H1 (cell line): Measurements from ENCODE around the gene ZBTB38. TPM values are rescaled to one million over a fixed set of nuclear protein-coding genes. Genes with fewer than 3 reads are reported as not detected.
A peak's percentile ranks its signal among the peaks of the same experiment; 100 is the strongest.

Experiments used
- CTCF ChIA-PET: fragments of 300-600 bp; sonication (Branson Sonifier 250); formaldehyde crosslinking; loops from one replicate; lab custom pipeline; 2021; ENCODE audit not compliant: partially characterized antibody; lab: Charles Lee
- POLR2A ChIA-PET: fragments of 300-600 bp; sonication (Branson Sonifier 250); formaldehyde crosslinking; loops from one replicate; lab custom pipeline; 2021; ENCODE audit warnings: inconsistent platforms; ENCODE audit not compliant: partially characterized antibody; lab: Charles Lee
- DNase-seq, 2 experiments: peaks; one replicate each; pipeline versions ENCODE4 v3.0.0 to v3.0.0-alpha.2; 2010 to 2022; ENCODE audit warnings: low spot score in 2 of 2, low read depth in 1 of 2, mixed read lengths in 1 of 2
- FAIRE-seq: peaks from 2 replicates; lab custom pipeline; 2011; peaks lifted over from hg19 to GRCh38; lab: Jason Lieb, UNC
- H2AFZ ChIP-seq: 2 replicates; pipeline ENCODE4 v1.8.1; 2012; ENCODE audit warnings: low read length, inconsistent platforms
- H2AK5ac ChIP-seq: 2 replicates; pipeline ENCODE4 v1.6.1; 2013; ENCODE audit warnings: low read depth, low read length
- H2BK120ac ChIP-seq: replicated peaks from 2 replicates; pipeline ENCODE3; 2013; ENCODE audit warnings: low read depth, low read length, inconsistent platforms
- H2BK12ac ChIP-seq: 2 replicates; pipeline ENCODE4 v1.6.1; 2013; ENCODE audit warnings: low read depth, low read length
- H2BK15ac ChIP-seq: 2 replicates; pipeline ENCODE4 v1.6.1; 2013; ENCODE audit warnings: low read length
- H2BK20ac ChIP-seq: 2 replicates; pipeline ENCODE4 v1.6.1; 2013; ENCODE audit warnings: low read length
- H2BK5ac ChIP-seq: 2 replicates; pipeline ENCODE4 v1.6.1; 2013; ENCODE audit warnings: low read depth, low read length
- H3K14ac ChIP-seq: 2 replicates; pipeline ENCODE4 v1.6.1; 2013; ENCODE audit warnings: inconsistent platforms; ENCODE audit not compliant: insufficient read length
- H3K18ac ChIP-seq: 2 replicates; pipeline ENCODE4 v1.6.1; 2013; ENCODE audit warnings: low read length; ENCODE audit errors: extremely low read depth
- H3K23ac ChIP-seq: 2 replicates; pipeline ENCODE4 v1.6.1; 2013; ENCODE audit warnings: inconsistent platforms; ENCODE audit not compliant: insufficient read length
- H3K23me2 ChIP-seq: 2 replicates; pipeline ENCODE4 v1.6.1; 2013; ENCODE audit warnings: low read depth, low read length
- H3K27ac ChIP-seq: 2 replicates; pipeline ENCODE4 v1.6.1; 2011; ENCODE audit warnings: low read depth, low read length, inconsistent platforms
- H3K27me3 ChIP-seq, 4 experiments: replicated peaks in 1 of 4; 1 replicate in 1 of 4; 2 replicates in 3 of 4; pipeline versions ENCODE4 v1.6.1 to v1.8.1; 2011 to 2013; ENCODE audit warnings: low read length in 3 of 4, mild to moderate bottlenecking in 3 of 4, inconsistent platforms in 2 of 4, mixed read lengths in 2 of 4, moderate library complexity in 1 of 4; ENCODE audit not compliant: control insufficient read depth in 3 of 4, insufficient read depth in 3 of 4; ENCODE audit errors: extremely low read depth in 1 of 4
- H3K36me3 ChIP-seq, 4 experiments: 2 replicates each; pipeline versions ENCODE4 v1.6.1 to v1.8.1; 2011 to 2013; ENCODE audit warnings: mild to moderate bottlenecking in 4 of 4, low read length in 3 of 4, moderate library complexity in 2 of 4, control low read depth in 1 of 4, inconsistent platforms in 1 of 4; ENCODE audit not compliant: insufficient read depth in 4 of 4, control insufficient read depth in 2 of 4
- H3K4ac ChIP-seq: replicated peaks from 2 replicates; pipeline ENCODE3; 2013; ENCODE audit warnings: low read length, low read depth, mixed read lengths, inconsistent platforms; ENCODE audit not compliant: insufficient read length
- H3K4me1 ChIP-seq, 4 experiments: replicated peaks in 1 of 4; 1 replicate in 1 of 4; 2 replicates in 3 of 4; pipeline versions ENCODE4 v1.6.1 to v1.8.1; 2011 to 2013; ENCODE audit warnings: low read length in 3 of 4, inconsistent platforms in 2 of 4, mixed read lengths in 1 of 4; ENCODE audit not compliant: insufficient read depth in 4 of 4, control insufficient read depth in 3 of 4
- H3K4me2 ChIP-seq, 2 experiments: 2 replicates each; pipeline versions ENCODE4 v1.6.1 to v1.8.1; 2011 to 2013; ENCODE audit warnings: low read depth in 2 of 2, low read length in 2 of 2, control low read depth in 1 of 2, inconsistent platforms in 1 of 2, mild to moderate bottlenecking in 1 of 2; ENCODE audit not compliant: insufficient read depth in 1 of 2
- H3K4me3 ChIP-seq, 4 experiments: fragments of 200-600, 300-600 bp in 1 of 4; sonication (generic), shearing (Covaris generic), sonication (Bioruptor Twin) in 1 of 4; 2 replicates each; pipeline versions ENCODE4 v1.5.1 to v1.8.1; 2011 to 2016; ENCODE audit warnings: low read length in 4 of 4, low read depth in 3 of 4, control low read depth in 2 of 4, inconsistent platforms in 2 of 4, mild to moderate bottlenecking in 2 of 4, mixed read lengths in 1 of 4, moderate library complexity in 1 of 4; ENCODE audit not compliant: insufficient read depth in 2 of 4; ENCODE audit errors: extremely low read depth in 1 of 4
- H3K56ac ChIP-seq: replicated peaks from 2 replicates; pipeline ENCODE3; 2013; ENCODE audit warnings: low read depth, mild to moderate bottlenecking, mixed read lengths, low read length, inconsistent platforms; ENCODE audit not compliant: insufficient read length
- H3K79me1 ChIP-seq: 2 replicates; pipeline ENCODE4 v1.6.1; 2013; ENCODE audit warnings: low read depth, low read length, control low read depth
- H3K79me2 ChIP-seq, 2 experiments: 2 replicates each; pipeline versions ENCODE4 v1.6.1 to v1.8.1; 2012 to 2013; ENCODE audit warnings: low read length in 2 of 2, mild to moderate bottlenecking in 2 of 2, inconsistent platforms in 1 of 2; ENCODE audit not compliant: insufficient read depth in 2 of 2, control insufficient read depth in 1 of 2
- H3K9ac ChIP-seq, 4 experiments: replicated peaks in 1 of 4; 1 replicate in 1 of 4; 2 replicates in 3 of 4; pipeline versions ENCODE4 v1.6.1 to v1.8.1; 2011 to 2013; ENCODE audit warnings: low read depth in 3 of 4, low read length in 3 of 4, control low read depth in 2 of 4, mild to moderate bottlenecking in 2 of 4, moderate library complexity in 2 of 4, inconsistent platforms in 1 of 4; ENCODE audit errors: extremely low read depth in 1 of 4
- H3K9me3 ChIP-seq, 2 experiments: 2 replicates each; pipeline versions ENCODE4 v1.6.1 to v1.8.1; 2012 to 2013; ENCODE audit warnings: mild to moderate bottlenecking in 2 of 2, moderate library complexity in 2 of 2, control low read depth in 1 of 2, inconsistent platforms in 1 of 2, low read depth in 1 of 2, low read length in 1 of 2, mixed read lengths in 1 of 2; ENCODE audit not compliant: insufficient read depth in 2 of 2
- H4K20me1 ChIP-seq, 2 experiments: replicated peaks in 1 of 2; 2 replicates each; pipeline versions ENCODE3 to v1.8.1; 2011 to 2013; ENCODE audit warnings: inconsistent platforms in 2 of 2, low read length in 2 of 2, mild to moderate bottlenecking in 1 of 2; ENCODE audit not compliant: insufficient read depth in 2 of 2, control insufficient read depth in 1 of 2
- H4K5ac ChIP-seq: 2 replicates; pipeline ENCODE4 v1.6.1; 2013; ENCODE audit warnings: low read length, low read depth, mixed read lengths, inconsistent platforms; ENCODE audit not compliant: insufficient read length
- H4K8ac ChIP-seq: 2 replicates; pipeline ENCODE4 v1.8.0; 2013; ENCODE audit warnings: mild to moderate bottlenecking, moderate library complexity, low read length, inconsistent platforms; ENCODE audit not compliant: insufficient read depth; ENCODE audit errors: extremely low read depth
- H4K91ac ChIP-seq: replicated peaks from 2 replicates; pipeline ENCODE3; 2013; ENCODE audit warnings: low read length, mixed read lengths, inconsistent platforms; ENCODE audit not compliant: insufficient read length
- CBX5 ChIP-seq: fragments of 300-800, 300-1000 bp; sonication (generic); IDR thresholded peaks from 2 replicates; pipeline ENCODE4 v1.7.1; 2016; ENCODE audit warnings: antibody characterized with exemption, low read length, low read depth
- CHD2 ChIP-seq: IDR thresholded peaks from 2 replicates; pipeline ENCODE4 v1.6.1; 2012; ENCODE audit warnings: low read length, improper control_type of control experiment
- EP300 ChIP-seq, 2 experiments: IDR thresholded peaks; 1 replicate in 1 of 2; 2 replicates in 1 of 2; pipeline ENCODE4 v1.6.1; 2011 to 2012; ENCODE audit warnings: low read depth in 2 of 2, low read length in 2 of 2, mild to moderate bottlenecking in 2 of 2, borderline replicate concordance in 1 of 2, inconsistent platforms in 1 of 2, moderate library complexity in 1 of 2
- KDM5A ChIP-seq: fragments of 200-600 bp; IDR thresholded peaks from 2 replicates; pipeline ENCODE4 v1.7.1; 2012; ENCODE audit warnings: mild to moderate bottlenecking, low read length, inconsistent platforms, mixed read lengths
- MAX ChIP-seq: IDR thresholded peaks from 2 replicates; pipeline ENCODE4 v1.6.1; 2012; ENCODE audit warnings: inconsistent platforms
- POLR2AphosphoS5 ChIP-seq: IDR thresholded peaks from 2 replicates; pipeline ENCODE4 v1.6.1; 2011; ENCODE audit warnings: low read depth, low read length
- RAD21 ChIP-seq, 2 experiments: IDR thresholded peaks in 1 of 2; conservative IDR thresholded peaks in 1 of 2; 2 replicates each; pipeline ENCODE4 v1.6.1; 2011; ENCODE audit warnings: low read depth in 2 of 2, low read length in 2 of 2, improper control_type of control experiment in 1 of 2, inconsistent platforms in 1 of 2, mild to moderate bottlenecking in 1 of 2, moderate library complexity in 1 of 2
- RNF2 ChIP-seq: fragments of 200-900, 300-1000 bp; sonication (generic); IDR thresholded peaks from 2 replicates; pipeline ENCODE4 v1.7.1; 2016; ENCODE audit warnings: borderline replicate concordance, low read depth, mild to moderate bottlenecking, antibody characterized with exemption, low read length; ENCODE audit not compliant: poor library complexity, severe bottlenecking; ENCODE audit errors: missing control alignments
- SIX5 ChIP-seq: IDR thresholded peaks from 2 replicates; pipeline ENCODE4 v1.6.1; 2011; ENCODE audit warnings: mild to moderate bottlenecking, low read depth, low read length
- SP2 ChIP-seq: IDR thresholded peaks from 2 replicates; pipeline ENCODE4 v1.6.1; 2012; ENCODE audit warnings: mild to moderate bottlenecking, low read length, inconsistent platforms
- SP4 ChIP-seq: IDR thresholded peaks from 2 replicates; pipeline ENCODE4 v1.6.1; 2012; ENCODE audit warnings: low read length, inconsistent platforms
- SRF ChIP-seq: IDR thresholded peaks from 2 replicates; pipeline ENCODE4 v1.6.1; 2011; ENCODE audit warnings: mild to moderate bottlenecking, low read depth, low read length, moderate library complexity
- TAF1 ChIP-seq: IDR thresholded peaks from 2 replicates; pipeline ENCODE4 v1.6.1; 2011; ENCODE audit warnings: mild to moderate bottlenecking, low read depth, low read length
- TEAD4 ChIP-seq: IDR thresholded peaks from 2 replicates; pipeline ENCODE4 v1.6.1; 2012; ENCODE audit warnings: low read depth, low read length, inconsistent platforms, mixed read lengths
- WGBS, 2 experiments: shearing (Covaris generic) in 1 of 2; methylation state at CpG; one replicate each; pipeline versions ENCODE4 v1.1.6 to v1.1.7; 2013 to 2015; ENCODE audit warnings: low lambda C conversion rate in 2 of 2, mixed read lengths in 2 of 2, inconsistent platforms in 1 of 2, low coverage in 1 of 2, missing lambda C conversion rate in 1 of 2; ENCODE audit not compliant: insufficient replicate concordance in 2 of 2, insufficient coverage in 1 of 2, insufficient read length in 1 of 2; ENCODE audit errors: extremely low coverage in 1 of 2, missing lambda C conversion rate in 1 of 2; 5-methylcytosine and 5-hydroxymethylcytosine counted together
- polyA plus RNA-seq, 7 experiments: library from polyadenylated mRNA; depleted of rRNA in 3 of 7; stranded (reverse) in 5 of 7; unstranded in 2 of 7; fragments of >200 nt in 5 of 7; fragments of 200-250 nt in 2 of 7; gene quantifications; 1 replicate in 5 of 7; 2 replicates in 1 of 7; 4 replicates in 1 of 7; pipeline versions ENCODE4 v1.2.1 to v1.2.3, GENCODE V29; 2011 to 2013; ENCODE audit warnings: missing spikeins in 2 of 7, mixed read lengths in 2 of 7
- total RNA-seq: library from RNA; stranded (reverse); fragmentation: NEBNext Ultra II Directional; extraction: Animal tissue kit (Norgen Biotek cat#: 25700); gene quantifications from 2 replicates; pipeline ENCODE4 v1.2.1, GENCODE V29; 2021

ZBTB38 gene
- total and polyA plus RNA-seq, 2 of the 8 experiments (the other 6 are each of a cell fraction or from before 2014, with no cell fraction given), result 4.4 to 10.5 TPM

DNA sequence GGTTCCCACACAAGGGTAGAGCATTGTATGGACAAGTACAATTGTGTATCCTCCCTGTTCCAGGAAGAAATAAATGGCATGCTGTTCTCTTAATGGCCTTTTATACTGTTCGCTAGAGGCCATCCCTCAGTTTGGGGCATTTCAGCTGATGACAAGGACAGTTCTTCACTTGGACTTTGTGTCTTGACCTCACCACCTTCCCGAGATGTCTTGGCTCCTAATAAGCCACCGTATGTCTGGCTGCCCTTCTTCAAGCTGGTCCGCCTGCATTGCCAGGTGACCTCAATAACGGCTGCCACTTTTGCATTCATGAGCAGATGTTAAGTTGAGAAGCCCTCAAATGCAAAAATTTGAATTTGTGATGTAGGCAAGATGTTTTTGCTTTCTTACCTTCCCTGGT is 24.1 kb downstream of the ZBTB38 start:
- no peak overlapping the region for H3K56ac ChIP-seq
- DNase-seq, result no peak
- H4K5ac ChIP-seq, result no peak overlapping the region
- FAIRE-seq, result no peak
- H2BK15ac ChIP-seq, result no peak overlapping the region
- H3K27me3 ChIP-seq, result no peaks in the 10 kb centered on the region
- H3K14ac ChIP-seq, result no peak overlapping the region
- H2AK5ac ChIP-seq, result no peak overlapping the region
- H4K91ac ChIP-seq, result no peak overlapping the region
- WGBS, 2 experiments, result 89% methylated on average over 5 of the region's 5 CpGs; no CpG with 5 or more reads in 1 of the 2 experiments
- CTCF ChIA-PET, result interaction anchor here (1.1 to 2.8 kb wide), 4 partner anchors 8 to 73 kb away, joined by 3 to 7 read pairs (median 4); no protein-coding TSS in a partner anchor
- H3K36me3 ChIP-seq, result no peaks in the 10 kb centered on the region
- no peak overlapping the region for H3K9ac ChIP-seq
- H3K23ac ChIP-seq, result no peak overlapping the region
- no peaks in the 10 kb centered on the region for H3K79me2 ChIP-seq
- POLR2A ChIA-PET, result interaction anchor here (0.7 kb wide), 1 partner anchor 81 kb away, joined by 3 read pairs; no protein-coding TSS in a partner anchor
- no peak overlapping the region for H4K8ac ChIP-seq
- H3K23me2 ChIP-seq, result no peaks in the 10 kb centered on the region; the same call in 1 of the 2 replicates
- H3K18ac ChIP-seq, result no peak overlapping the region
- no peak overlapping the region for H2BK120ac ChIP-seq
- H2BK20ac ChIP-seq, result no peak overlapping the region
- no peaks in the 10 kb centered on the region for H3K79me1 ChIP-seq
- no peak overlapping the region for H2BK5ac ChIP-seq
- H3K27ac ChIP-seq, result no peak overlapping the region
- H3K4me2 ChIP-seq, result 0 out of 4 replicates have a peak overlapping the region, but pooled peaks of 1 of the 2 experiments have one; percentile 24
- H2AFZ ChIP-seq, result no peak overlapping the region
- no peak overlapping the region for H3K4me3 ChIP-seq
- no peaks in the 10 kb centered on the region for H3K9me3 ChIP-seq
- H2BK12ac ChIP-seq, result no peak overlapping the region
- no peak overlapping the region for H3K4ac ChIP-seq
- H4K20me1 ChIP-seq, result no peaks in the 10 kb centered on the region
- H3K4me1 ChIP-seq, result peaks cover 6 to 17% (median 12%) of the 10 kb centered on the region in 4 experiments; a peak in 6 of 7 replicates
- TF ChIP-seq MAX (no peak), POLR2AphosphoS5 (no peak), RAD21 (IDR thresholded peaks at IDR 0.05 in 1 of 2, conservative IDR thresholded peaks at IDR 0.05 in 1 of 2; ENCODE audit: low read depth in 2 of 2, low read length in 2 of 2) (no peak), SRF (no peak), EP300 (IDR thresholded peaks at IDR 0.05; ENCODE audit: borderline replicate concordance in 1 of 2, low read depth in 2 of 2, low read length in 2 of 2) (no peak), SIX5 (no peak), KDM5A (no peak), SP4 (no peak), CBX5 (no peak), TEAD4 (no peak), CHD2 (no peak), TAF1 (no peak), RNF2 (no peak), SP2 (no peak)
